Activated gamma-delta T cell treated with Interleukin-2 at 50 U/mL for 16 hours (primary cell): Measurements from ENCODE around the gene ATP5F1D.
"Not testable (repeated sequence)": the region's sequence is repeated elsewhere in the genome, so short reads cannot be mapped to it uniquely, and the experiment has no call there.

Experiments
- DNase-seq: peaks from one replicate; pipeline ENCODE4 v3.0.0-alpha.2; 2020

ATP5F1D gene

GRCh38 chr19:1241417-1242095, at the start of gene ATP5F1D:
TSS of gene ATP5F1D (plus strand) at chr19:1241751. CDS start at chr19:1241851, 100 bp downstream.
- peak; percentile 96 for DNase-seq

DNA sequence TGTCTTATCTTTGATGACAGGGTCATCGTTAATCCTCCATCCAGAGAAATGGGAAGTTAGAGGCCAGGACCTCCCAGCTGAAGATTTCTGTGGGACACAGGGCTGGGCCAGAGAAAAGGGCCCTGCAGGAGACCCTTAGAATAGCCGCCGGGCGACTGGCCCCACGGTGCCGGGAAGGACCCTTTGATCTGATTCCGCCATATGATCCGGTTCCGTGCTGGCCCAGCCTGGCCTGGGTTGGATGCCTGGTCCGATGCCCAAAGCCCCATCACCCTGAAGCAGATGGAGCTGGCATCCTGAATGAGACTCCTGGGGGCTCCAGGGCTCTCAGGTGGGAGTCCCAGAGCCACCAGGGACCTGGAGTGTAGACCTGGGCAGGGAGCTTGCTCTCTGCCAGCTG, 42.0 kb upstream of the ATP5F1D start:
- no peak for DNase-seq

DNA sequence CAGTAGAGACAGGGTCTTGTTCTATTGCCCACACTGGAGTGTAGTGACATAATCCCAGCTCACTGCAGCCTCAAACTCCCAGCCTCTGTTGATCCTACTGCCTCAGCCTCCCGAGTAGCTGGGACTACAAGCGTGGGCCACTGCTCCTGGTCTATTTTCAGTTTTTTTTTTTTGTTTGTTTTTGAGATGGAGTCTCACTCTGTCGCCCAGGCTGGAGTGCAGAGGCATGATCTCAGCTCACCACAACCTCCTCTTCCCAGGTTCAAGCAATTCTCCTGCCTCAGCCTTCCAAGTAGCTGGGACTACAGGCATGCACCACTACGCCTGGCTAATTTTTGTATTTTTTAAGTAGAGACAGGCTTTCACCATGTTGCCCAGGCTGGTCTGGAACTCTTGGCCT, 40.9 kb upstream of the ATP5F1D start:
- DNase-seq: not testable (repeated sequence)

DNA sequence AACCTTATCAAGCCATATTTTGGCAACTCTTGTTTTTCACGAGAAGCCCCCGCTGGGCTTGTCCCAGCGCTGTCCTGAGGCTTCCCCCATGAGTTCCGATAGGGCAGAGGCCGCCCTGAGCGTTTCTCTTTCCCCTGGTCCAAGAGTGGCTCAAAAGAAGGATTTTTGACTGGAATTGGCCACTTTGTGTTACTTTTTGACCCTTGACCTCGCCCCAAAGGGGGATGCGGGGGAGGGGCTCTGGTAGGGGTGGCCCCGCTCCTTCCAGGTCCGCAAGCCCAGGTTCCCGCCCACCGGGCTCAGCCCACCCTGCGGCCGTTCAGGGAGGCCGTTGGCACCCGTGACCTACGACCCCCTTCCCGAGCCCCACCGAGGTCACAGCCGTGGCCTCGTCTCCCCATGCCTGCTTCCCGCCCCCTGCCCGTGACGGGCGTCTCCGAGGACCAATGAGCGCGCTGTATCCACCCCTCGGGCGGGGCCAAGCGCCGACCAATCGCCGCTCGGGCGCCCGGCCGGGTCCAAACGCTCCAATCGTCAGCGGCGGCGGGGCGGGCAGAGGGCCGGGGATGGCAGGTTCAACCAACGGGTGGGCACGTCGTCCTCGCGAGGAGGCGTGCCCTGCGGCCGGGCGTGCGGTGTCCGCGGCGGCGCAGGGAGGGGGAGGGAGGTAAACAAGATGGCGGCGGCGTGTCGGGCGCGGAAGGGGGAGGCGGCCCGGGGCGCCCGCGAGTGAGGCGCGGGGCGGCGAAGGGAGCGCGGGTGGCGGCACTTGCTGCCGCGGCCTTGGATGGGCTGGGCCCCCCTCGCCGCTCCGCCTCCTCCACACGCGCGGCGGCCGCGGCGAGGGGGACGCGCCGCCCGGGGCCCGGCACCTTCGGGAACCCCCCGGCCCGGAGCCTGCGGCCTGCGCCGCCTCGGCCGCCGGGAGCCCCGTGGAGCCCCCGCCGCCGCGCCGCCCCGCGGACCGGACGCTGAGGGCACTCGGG, 36.1 kb upstream of the ATP5F1D start, which contains the start of gene STK11:
STK11 (plus strand) TSS at position 665 of the 986 bp plus-strand sequence. CDS start 1,136 bp downstream, outside the sequence.
- DNase-seq: peak; percentile 99

DNA sequence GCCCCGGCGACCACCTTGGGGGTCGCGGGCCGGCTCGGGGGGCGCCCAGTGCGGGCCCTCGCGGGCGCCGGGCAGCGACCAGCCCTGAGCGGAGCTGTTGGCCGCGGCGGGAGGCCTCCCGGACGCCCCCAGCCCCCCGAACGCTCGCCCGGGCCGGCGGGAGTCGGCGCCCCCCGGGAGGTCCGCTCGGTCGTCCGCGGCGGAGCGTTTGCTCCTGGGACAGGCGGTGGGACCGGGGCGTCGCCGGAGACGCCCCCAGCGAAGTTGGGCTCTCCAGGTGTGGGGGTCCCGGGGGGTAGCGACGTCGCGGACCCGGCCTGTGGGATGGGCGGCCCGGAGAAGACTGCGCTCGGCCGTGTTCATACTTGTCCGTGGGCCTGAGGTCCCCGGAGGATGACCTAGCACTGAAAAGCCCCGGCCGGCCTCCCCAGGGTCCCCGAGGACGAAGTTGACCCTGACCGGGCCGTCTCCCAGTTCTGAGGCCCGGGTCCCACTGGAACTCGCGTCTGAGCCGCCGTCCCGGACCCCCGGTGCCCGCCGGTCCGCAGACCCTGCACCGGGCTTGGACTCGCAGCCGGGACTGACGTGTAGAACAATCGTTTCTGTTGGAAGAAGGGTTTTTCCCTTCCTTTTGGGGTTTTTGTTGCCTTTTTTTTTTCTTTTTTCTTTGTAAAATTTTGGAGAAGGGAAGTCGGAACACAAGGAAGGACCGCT, 35.2 kb upstream of the ATP5F1D start:
- no peak for DNase-seq

DNA sequence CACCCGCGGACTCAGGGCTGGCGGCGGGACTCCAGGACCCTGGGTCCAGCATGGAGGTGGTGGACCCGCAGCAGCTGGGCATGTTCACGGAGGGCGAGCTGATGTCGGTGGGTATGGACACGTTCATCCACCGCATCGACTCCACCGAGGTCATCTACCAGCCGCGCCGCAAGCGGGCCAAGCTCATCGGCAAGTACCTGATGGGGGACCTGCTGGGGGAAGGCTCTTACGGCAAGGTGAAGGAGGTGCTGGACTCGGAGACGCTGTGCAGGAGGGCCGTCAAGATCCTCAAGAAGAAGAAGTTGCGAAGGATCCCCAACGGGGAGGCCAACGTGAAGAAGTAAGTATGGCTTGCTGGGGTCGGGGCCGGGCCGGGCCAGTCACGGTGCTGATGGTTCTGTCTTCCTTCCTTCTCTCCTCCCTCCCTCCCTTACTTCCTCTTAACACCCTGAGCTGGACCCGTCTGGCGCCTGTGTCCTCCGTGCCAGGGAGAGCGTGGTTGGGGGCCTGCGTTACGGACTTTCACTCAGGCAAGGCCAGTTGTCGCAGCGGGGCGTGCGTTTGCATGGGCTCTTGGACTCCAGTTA, 34.6 kb upstream of the ATP5F1D start:
- DNase-seq: peak; percentile 23

DNA sequence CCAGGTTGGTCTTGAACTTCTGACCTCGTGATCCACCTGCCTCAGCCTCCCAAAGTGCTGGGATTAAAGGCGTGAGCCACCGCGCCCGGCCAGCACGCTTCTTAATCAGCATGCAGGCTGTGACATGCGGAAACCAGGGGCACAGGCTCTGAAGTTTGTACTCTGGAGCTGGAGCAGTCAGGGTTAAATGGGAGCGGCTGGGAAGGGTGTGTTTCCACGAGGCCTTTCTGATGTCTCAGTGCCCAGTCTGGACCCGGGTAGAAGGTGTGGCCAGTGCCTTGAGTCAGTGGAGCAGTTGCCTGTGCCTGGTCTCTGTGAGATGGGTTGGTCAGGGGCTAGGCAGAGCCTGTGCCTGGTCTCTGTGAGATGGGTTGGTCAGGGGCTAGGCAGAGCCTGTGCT, 32.7 kb upstream of the ATP5F1D start:
- not testable (repeated sequence) for DNase-seq

- DNase-seq: no peak
Measured at GRCh38 chr19:1210227-1210538, 31.4 kb upstream of the ATP5F1D start.

DNA sequence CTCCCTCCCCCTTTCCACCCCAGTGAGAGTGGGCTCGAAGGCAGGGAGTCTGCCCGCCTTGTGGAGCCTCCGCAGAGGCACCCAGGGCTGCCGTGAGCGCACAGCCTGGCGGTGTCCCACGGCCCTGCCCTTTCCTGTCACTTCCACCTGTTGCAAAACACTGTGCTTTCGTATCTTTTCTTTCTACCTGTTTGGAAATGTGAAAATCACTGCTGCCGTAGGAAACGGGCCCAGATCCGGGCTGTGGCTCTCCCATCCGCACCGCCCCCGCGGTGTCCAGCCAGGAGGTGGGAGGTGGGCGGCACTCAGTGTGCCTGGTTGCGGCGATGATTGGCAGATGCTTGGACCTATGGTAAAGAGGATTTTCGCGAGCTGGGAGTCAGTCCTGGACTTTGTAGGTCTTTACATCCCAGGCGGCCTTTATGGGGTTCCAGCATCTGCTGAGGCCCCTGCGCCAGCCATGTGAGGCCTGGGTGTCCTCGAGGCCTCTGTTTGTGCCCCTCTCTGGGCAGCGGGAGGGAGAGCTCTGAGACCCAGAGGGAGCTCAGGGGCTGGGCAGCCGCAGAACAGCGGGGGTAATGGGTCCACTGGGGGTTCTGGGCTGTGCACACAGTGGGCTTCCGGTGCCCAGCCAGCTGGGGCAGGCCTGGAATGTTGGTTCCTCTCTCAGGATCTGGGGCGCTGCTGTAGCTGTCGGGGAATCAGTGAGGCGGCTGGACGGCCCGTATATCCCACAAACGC, 29.9 kb upstream of the ATP5F1D start:
- no peak for DNase-seq

GRCh38 chr19:1213391-1214286, 27.9 kb upstream of the ATP5F1D start:
- DNase-seq: no peak

DNA sequence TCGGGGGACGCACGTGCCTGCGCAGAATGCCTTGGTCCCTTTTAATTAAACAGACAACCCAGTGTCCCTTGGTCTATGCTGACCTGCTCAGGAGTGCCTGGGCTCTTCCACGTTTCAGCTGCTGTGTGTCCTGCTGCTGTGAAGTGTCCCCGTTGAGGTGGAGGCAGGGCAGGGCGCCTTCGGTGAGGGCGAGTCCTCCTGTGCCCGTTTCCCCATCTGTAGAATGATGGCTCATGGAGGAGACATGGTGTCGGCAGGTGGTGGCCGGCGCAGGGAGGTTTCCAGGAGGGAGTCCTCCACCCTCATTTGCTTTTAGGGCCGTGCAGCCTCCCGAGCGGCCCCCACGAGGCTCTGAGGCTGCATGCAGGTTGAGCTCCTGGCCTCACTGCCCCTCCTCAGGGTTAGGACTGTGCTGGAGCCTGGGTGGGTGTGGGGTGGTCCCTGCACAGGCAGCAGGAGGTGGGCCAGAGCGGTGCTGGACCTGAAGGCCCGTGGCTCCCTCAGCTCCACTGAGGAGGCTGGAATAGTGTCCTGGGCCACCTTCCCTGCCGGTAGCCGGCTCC, 27.2 kb upstream of the ATP5F1D start:
- DNase-seq: no peak

DNA sequence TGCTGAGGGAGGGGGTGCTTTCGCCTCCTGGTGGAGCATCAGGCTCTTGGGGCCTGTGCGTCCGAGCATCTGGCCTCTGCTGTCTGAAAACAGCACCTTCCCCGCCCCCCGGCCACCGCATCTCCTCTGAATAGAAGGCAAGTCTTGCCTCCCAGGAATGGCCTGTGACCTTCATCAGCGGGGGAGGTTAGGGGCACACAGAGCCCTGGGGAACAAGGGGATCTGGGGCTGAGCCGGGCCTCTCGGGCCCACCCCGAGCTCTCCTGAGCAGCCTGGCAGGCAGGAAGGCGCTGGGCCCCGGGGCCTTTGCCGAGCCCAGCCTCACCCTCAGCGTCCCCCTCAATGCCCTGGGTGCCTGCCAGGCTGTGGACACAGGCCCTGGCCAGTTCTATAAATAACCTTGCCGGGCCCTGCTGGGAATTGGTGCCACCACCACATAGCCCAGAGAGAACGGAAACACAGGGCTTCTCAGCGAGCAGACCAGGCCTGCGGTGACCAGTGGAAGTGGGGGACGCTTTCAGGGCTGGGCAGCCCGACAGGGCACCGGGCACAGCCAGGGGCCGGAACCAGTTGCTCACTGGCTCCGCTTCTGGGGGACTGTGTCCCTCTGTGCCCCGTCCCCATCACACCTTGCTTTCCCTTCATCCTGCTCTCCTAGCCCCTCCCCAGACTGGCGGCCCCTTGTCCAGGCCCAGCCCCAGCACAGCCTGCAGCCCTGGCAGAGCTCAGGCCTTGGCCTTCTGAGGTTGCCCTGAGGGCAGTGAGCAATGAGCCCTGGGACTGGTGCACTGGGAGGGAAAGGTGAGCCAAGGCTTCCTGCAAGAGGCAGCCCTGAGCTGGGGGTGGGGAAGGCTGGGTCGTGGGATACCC, 26.5 kb upstream of the ATP5F1D start:
- no peak for DNase-seq

DNA sequence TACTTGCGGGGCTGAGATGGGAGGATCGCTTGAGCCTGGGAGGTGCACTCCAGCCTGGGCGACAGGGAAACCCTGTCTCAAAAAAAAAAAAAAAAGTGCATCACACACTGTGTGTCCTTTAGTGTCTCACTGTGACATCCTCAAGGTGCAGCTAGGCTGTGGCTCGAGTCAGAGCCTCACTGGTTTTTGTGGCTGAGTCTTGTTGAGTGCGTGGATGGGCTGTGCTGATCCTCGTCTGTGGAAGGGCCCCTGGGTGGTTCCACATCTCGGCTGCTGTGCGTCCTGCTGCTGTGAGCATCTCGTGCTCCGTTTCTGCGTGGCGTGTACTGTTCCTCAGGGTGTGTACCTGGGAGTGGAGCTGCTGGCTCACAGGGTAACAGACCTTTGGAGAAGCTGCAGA, 24.8 kb upstream of the ATP5F1D start:
- DNase-seq: no peak

- no peak for DNase-seq
Measured at GRCh38 chr19:1217366-1217765, 24.2 kb upstream of the ATP5F1D start.

- no peak for DNase-seq
Measured at GRCh38 chr19:1218751-1219567, 22.6 kb upstream of the ATP5F1D start.

- no peak for DNase-seq
Measured at GRCh38 chr19:1219786-1220476, 21.6 kb upstream of the ATP5F1D start.

GRCh38 chr19:1220477-1220930, 21.0 kb upstream of the ATP5F1D start:
- no peak for DNase-seq
